Astrocyte of the spinal cord (primary cell): Measurements from ENCODE around the gene TOLLIP.

Experiments used
- DNase-seq: peaks from one replicate; pipeline ENCODE4 v3.0.0; 2011; ENCODE audit warnings: low read depth, low spot score
- H3K4me3 ChIP-seq: 2 replicates; pipeline ENCODE4 v1.5.1; 2011; ENCODE audit warnings: low read depth, mild to moderate bottlenecking, low read length, moderate library complexity
- CTCF ChIP-seq: IDR thresholded peaks from 2 replicates; pipeline ENCODE4 v1.5.1; 2012; ENCODE audit warnings: low read depth, mild to moderate bottlenecking, low read length, inconsistent platforms
- in situ Hi-C: cut with HindIII; loops from 2 replicates; pipeline ENCODE4 v1.10.0; 2017; ENCODE audit warnings: low sequenced_read_pairs

The TOLLIP gene

GRCh38 chr11:1336836-1337646, 27.6 kb upstream of the TOLLIP start:
- in situ Hi-C loops: no loop called here
- no peak for TF ChIP-seq CTCF
- no peak for DNase-seq
- H3K4me3 ChIP-seq: no peak overlapping the region

- peak overlapping the region; percentile 39 for H3K4me3 ChIP-seq
- TF ChIP-seq CTCF: no peak
- peak; percentile 43 for DNase-seq
- in situ Hi-C loops: no loop called here
These were observed 26.7 kb upstream of the TOLLIP start for GRCh38 chr11:1335811-1336761.

- DNase-seq: no peak
- TF ChIP-seq CTCF: no peak
- in situ Hi-C loops: no loop called here
- H3K4me3 ChIP-seq: no peak overlapping the region
These were observed 25.9 kb upstream of the TOLLIP start for GRCh38 chr11:1335264-1335810.

GRCh38 chr11:1333860-1334259, 24.4 kb upstream of the TOLLIP start:
- DNase-seq: no peak
- H3K4me3 ChIP-seq: no peak overlapping the region
- in situ Hi-C loops: no loop called here
- TF ChIP-seq CTCF: no peak

GRCh38 chr11:1333091-1333772, 23.8 kb upstream of the TOLLIP start:
- no peak for TF ChIP-seq CTCF
- no peak overlapping the region for H3K4me3 ChIP-seq
- DNase-seq: no peak
- in situ Hi-C loops: no loop called here

GRCh38 chr11:1330473-1330872, 21.0 kb upstream of the TOLLIP start:
- in situ Hi-C loops: no loop called here

More at GRCh38 chr11:1330473-1330872, 21.0 kb upstream of the TOLLIP start:
- no peak for DNase-seq
- no peak overlapping the region for H3K4me3 ChIP-seq
- TF ChIP-seq CTCF: no peak
